HG03108 (cell line): ENCODE data around the gene SNAPC2.

Experiments
- ATAC-seq: cut with Tn5 transposase; IDR thresholded peaks from one replicate; pipeline ENCODE4 v1.9.1; 2021; ENCODE audit warnings: moderate library complexity; ENCODE audit not compliant: unreplicated experiment

Gene SNAPC2

DNA sequence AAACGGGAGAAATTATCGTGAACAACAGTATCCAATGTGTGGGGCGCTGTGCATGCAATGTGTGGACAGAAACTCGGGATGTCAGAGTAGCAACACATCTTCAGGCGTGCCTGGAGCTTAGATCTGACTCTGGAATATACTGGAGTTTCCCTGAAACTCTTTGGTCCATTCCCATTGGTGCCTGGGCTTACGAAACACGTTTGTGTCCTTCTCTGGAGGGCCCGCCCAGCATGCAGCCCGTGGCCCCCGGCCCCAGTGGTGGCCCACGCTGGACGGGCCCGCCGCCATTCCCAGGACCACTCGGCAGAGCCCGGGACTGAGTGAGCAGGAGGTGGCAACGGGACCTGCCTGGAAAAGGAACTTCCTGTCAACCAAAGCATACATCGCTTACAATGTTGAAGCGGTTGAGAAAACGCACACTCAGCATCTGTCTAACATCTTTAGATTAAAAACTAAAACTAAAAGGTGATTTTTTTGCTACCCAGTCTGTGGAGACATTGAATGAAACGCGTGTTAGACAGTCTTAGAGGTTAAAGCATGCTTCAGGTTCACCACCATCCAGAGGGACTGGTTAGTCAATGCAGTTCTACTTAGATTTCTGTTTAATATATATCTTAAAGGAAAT, 42.6 kb downstream of the SNAPC2 start:
- no peak for ATAC-seq

- ATAC-seq = no peak
Measured at GRCh38 chr19:7963566-7963965, 43.4 kb downstream of the SNAPC2 start.

- no peak for ATAC-seq
Measured at GRCh38 chr19:7965259-7965841, 45.2 kb downstream of the SNAPC2 start.

- no peak for ATAC-seq
Measured at GRCh38 chr19:7965921-7966665, 46.0 kb downstream of the SNAPC2 start.

DNA sequence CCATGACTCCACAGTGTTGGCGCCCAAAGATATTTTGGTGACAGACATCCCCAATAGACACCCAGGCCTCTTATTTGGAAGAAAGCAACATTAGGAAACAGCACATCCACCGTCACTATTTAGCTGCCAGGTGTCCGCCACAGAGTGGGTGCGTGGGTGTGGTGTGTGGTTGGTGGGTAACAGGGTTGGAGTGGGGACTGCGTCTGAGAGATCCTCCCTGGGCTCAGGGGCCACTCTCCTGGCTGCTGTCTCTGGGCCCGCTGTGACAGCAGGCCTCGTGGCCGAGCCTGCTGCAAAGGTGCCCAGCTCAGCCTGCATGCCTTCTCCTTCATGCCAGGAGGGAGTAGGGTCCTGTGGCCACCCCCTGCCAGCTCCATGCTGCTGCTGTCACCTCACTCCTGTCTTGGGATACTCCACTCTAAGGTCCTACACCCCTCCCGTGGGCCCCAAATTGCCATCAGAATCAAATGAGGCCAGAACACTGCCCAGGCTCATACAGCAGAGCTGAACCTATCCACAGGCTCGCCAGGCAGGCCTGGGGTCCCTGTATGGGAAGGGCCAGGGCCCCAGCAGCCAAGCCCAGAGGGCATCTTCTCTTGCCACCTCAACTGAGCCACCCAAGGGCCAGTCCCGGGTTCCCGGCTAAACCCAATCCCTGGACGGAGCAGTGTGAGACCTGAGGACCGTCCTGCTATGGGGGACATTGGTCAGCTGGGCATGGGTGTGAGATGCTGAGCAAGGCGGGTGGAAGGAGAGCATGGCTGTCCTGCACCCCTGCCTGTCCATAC, 48.1 kb downstream of the SNAPC2 start:
- no peak for ATAC-seq

GRCh38 chr19:7968796-7969554, 48.8 kb downstream of the SNAPC2 start:
- no peak for ATAC-seq

DNA sequence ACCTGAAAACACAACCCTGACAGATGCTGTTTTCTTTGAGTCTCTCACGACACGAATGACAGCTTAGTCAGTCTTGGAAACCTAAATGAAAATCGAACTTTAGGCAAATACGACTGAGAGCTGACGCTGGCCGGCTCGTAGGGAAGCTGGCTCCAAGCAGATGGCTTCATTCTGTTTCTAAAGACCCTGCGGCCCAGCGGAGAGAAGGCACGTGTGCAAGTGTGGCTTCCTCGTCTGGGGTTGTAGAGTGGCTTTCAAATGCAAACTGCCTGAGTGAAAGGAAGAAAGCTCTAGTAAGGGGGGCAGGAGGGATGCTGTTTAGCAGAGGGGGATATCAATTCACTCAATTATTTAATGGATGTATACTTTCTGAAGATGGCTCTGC, 49.4 kb downstream of the SNAPC2 start:
- no peak for ATAC-seq

DNA sequence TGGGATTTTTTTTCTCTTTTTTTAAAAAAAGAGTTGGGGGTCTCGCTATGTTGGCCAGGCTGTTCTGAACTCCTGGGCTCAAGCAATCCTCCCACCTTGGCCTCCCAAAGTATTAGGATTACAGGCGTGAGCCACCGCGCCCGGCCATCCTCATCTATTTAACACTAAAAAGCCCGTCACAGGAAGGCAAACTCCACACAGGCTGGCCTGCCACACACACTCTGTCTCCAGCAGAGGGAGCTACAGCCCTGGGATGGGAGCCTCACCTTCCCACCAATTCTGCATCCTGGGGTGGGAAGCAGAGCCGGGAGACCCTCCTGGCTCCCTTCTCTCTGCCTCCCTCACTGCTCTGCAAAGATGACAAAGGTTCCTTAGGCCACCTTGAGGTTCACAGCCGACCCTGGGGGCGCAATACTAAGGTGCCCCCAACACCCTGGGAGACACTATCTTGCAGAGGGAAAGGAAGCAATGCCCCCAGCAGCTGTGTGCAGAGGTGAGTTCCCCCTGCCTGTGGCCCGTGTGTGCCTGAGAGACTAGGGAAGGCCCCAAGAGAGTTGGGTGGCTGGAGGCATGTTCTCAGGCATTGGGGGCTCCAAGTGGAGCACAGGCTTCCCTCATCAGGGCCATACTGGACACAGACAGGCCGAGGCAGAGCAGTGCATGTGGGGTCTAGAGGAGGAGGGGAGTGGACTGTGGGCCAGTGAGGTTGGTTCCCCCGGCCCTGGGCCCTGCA, 50.7 kb downstream of the SNAPC2 start:
- ATAC-seq = no peak

- no peak for ATAC-seq
Measured at GRCh38 chr19:7971553-7972520, 51.7 kb downstream of the SNAPC2 start.
